Body of pancreas (tissue), 4 donors: ENCODE measurements around the gene TMEM101. TPM values are rescaled to one million over a fixed set of nuclear protein-coding genes. Genes with fewer than 3 reads are reported as not detected.
"Not testable (repeated sequence)": the region's sequence is repeated elsewhere in the genome, so short reads cannot be mapped to it uniquely, and the experiment has no call there.

Experiments used
- ATAC-seq: fragments of 150-250 bp; one replicate; pipeline ENCODE4 v1.9.1; 2016
- DNase-seq, 4 donors: peaks; one replicate each; pipeline ENCODE4 v3.0.0-alpha.2; 2019
- H3K27ac ChIP-seq, 4 donors: fragments of 200-600 bp; sonication (generic); 1 replicate in 3 of 4; 2 replicates in 1 of 4; pipeline versions ENCODE4 v1.5.1 to v1.6.1; 2016 to 2019; ENCODE audit warnings: mild to moderate bottlenecking in 1 of 4, mixed read lengths in 1 of 4, moderate library complexity in 1 of 4
- H3K27me3 ChIP-seq, 2 donors: fragments of 200-600 bp; sonication (generic); one replicate each; pipeline ENCODE4 v1.6.0; 2016; ENCODE audit warnings: mild to moderate bottlenecking in 1 of 2
- H3K36me3 ChIP-seq, 2 donors: fragments of 200-600 bp; sonication (generic); replicated peaks in 1 of 2; 2 replicates each; pipeline ENCODE4 v1.5.1; 2016; ENCODE audit warnings: low read depth in 2 of 2; ENCODE audit not compliant: insufficient read depth in 1 of 2
- H3K4me1 ChIP-seq: fragments of 200-600 bp; sonication (generic); one replicate; pipeline ENCODE4 v1.6.0; 2016
- H3K4me3 ChIP-seq, 2 donors: fragments of 200-600 bp; sonication (generic); 1 replicate in 1 of 2; 2 replicates in 1 of 2; pipeline ENCODE4 v1.5.1; 2016 to 2019
- H3K9me3 ChIP-seq, 3 donors: fragments of 200-600 bp; sonication (generic); 1 replicate in 2 of 3; 2 replicates in 1 of 3; pipeline ENCODE4 v1.5.1; 2016
- POLR2A ChIP-seq, 3 donors: fragments of 450-650 bp; IDR thresholded peaks; one replicate each; pipeline ENCODE4 v1.6.1; 2016; ENCODE audit warnings: antibody characterized with exemption in 3 of 3, mild to moderate bottlenecking in 2 of 3
- WGBS, 2 donors: methylation state at CpG; one replicate each; pipeline ENCODE4 v1.1.5; 2017; 5-methylcytosine and 5-hydroxymethylcytosine counted together
- intact Hi-C: fragments of 100-400 bp; cut with DNase I; formaldehyde crosslinking; loops from one replicate; pipeline ENCODE4 v1.15.1; 2023
- total RNA-seq, 2 donors: library from RNA; depleted of rRNA; stranded (reverse); fragments of >200 nt; gene quantifications; one replicate each; pipeline ENCODE4 v1.1.0, GENCODE V29; 2016
- TF ChIP-seq, protein P1 (sequence below), 7 experiments: fragments of 450-650 bp in 4 of 7; fragments of 200-600 bp in 3 of 7; sonication (generic) in 3 of 7; IDR thresholded peaks; one replicate each; pipeline ENCODE4 v1.5.1; 2016 to 2019; ENCODE audit warnings: antibody characterized with exemption in 7 of 7

Gene TMEM101
- total RNA-seq, 2 donors from 2014 or later = 22.6 to 26.7 TPM

- 46 to 61% methylated on average over 4 of the region's 4 CpGs for WGBS, 2 donors
- Histone ChIP-seq H3K27ac (no peak overlapping the region), H3K4me1 (no peaks in the 10 kb centered on the region), H3K9me3 (no peaks in the 10 kb centered on the region), H3K4me3 (no peak overlapping the region), H3K36me3 (no peaks in the 10 kb centered on the region), H3K27me3 (no peaks in the 10 kb centered on the region)
- no peak for TF ChIP-seq POLR2A (IDR thresholded peaks at IDR 0.05)
- TF ChIP-seq, protein P1, sequence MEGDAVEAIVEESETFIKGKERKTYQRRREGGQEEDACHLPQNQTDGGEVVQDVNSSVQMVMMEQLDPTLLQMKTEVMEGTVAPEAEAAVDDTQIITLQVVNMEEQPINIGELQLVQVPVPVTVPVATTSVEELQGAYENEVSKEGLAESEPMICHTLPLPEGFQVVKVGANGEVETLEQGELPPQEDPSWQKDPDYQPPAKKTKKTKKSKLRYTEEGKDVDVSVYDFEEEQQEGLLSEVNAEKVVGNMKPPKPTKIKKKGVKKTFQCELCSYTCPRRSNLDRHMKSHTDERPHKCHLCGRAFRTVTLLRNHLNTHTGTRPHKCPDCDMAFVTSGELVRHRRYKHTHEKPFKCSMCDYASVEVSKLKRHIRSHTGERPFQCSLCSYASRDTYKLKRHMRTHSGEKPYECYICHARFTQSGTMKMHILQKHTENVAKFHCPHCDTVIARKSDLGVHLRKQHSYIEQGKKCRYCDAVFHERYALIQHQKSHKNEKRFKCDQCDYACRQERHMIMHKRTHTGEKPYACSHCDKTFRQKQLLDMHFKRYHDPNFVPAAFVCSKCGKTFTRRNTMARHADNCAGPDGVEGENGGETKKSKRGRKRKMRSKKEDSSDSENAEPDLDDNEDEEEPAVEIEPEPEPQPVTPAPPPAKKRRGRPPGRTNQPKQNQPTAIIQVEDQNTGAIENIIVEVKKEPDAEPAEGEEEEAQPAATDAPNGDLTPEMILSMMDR (IDR thresholded peaks at IDR 0.05) = no peak
- DNase-seq (no peak), ATAC-seq (no peak)
- intact Hi-C loops = no loop called here
Measured at GRCh38 chr17:43970366-43970765, 44.4 kb downstream of the TMEM101 start.

DNA sequence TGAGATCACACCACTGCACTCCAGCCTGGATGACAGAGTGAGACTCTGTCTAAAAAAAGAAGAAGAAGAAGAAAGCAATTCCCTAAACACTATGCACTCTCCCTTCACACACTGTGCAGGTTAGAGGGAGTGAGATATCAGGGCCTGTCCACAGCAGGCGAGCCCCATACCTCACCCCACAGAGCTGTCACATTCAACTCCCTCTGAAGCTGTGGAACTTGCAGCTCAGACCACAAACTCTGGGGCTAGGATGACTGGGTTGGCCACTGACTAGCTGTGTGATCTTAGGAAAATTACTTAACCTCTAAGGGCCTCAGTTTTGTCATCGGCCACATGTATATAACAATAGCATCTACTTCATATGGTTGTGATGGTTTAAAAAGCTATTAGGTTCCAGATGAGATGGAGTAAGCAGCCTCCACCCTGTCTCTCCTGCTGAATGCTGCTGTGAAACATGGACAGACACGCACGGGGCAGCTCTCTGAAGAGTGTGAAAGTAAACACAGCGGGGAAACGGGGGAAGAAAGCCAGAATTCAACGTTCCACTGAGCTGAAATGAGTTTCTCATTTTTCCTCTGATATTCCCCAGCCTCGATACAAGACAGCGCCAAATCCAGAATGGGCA, 47.4 kb downstream of the TMEM101 start:
- no peak for TF ChIP-seq POLR2A (IDR thresholded peaks at IDR 0.05)
- TF ChIP-seq, protein P1 (IDR thresholded peaks at IDR 0.05) = no peak
- Histone ChIP-seq H3K36me3 (no peaks in the 10 kb centered on the region), H3K4me1 (no peaks in the 10 kb centered on the region), H3K4me3 (no peak overlapping the region), H3K27me3 (no peaks in the 10 kb centered on the region), H3K9me3 (no peaks in the 10 kb centered on the region), H3K27ac (no peak overlapping the region)
- 44 to 48% methylated on average over 9 of the region's 9 CpGs for WGBS, 2 donors
- DNase-seq = no peak
- ATAC-seq = no peak
- intact Hi-C loops = no loop called here

DNA sequence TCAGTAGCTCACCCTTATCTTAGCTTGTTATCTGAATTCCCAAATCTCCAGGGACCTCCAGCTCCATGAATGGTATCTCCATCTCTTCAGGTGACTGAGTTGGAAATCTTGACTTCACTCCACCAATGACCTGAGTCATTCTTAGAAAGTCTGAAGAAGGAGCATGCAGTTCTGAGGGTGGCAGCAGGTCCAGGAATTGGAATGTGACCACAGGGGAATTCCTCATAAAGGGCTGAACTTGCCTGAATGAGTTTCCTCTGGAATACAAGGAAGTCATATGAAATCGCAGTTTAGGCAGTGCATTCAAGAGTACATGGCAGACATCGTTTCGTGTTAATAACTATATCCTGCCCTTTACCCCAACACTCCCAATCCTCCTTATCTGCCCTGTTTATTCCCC, 48.5 kb downstream of the TMEM101 start:
- Histone ChIP-seq H3K9me3 (no peaks in the 10 kb centered on the region), H3K4me1 (no peaks in the 10 kb centered on the region), H3K27me3 (no peaks in the 10 kb centered on the region), H3K4me3 (no peak overlapping the region), H3K27ac (no peak overlapping the region), H3K36me3 (no peaks in the 10 kb centered on the region)
- ATAC-seq (no peak), DNase-seq (no peak)
- TF ChIP-seq, protein P1 (IDR thresholded peaks at IDR 0.05) = no peak
- no peak for TF ChIP-seq POLR2A (IDR thresholded peaks at IDR 0.05)
- WGBS, 2 donors = 54 to 56% methylated on average over 3 of the region's 3 CpGs
- intact Hi-C loops = no loop called here

- intact Hi-C loops = no loop called here
- Histone ChIP-seq H3K4me1 (no peaks in the 10 kb centered on the region), H3K4me3 (no peak overlapping the region), H3K9me3 (no peaks in the 10 kb centered on the region), H3K27ac (no peak overlapping the region), H3K27me3 (no peaks in the 10 kb centered on the region), H3K36me3 (no peaks in the 10 kb centered on the region)
- ATAC-seq = no peak
- 39 to 49% methylated on average over 7 of the region's 7 CpGs for WGBS, 2 donors
- no peak for DNase-seq
- TF ChIP-seq, protein P1 (IDR thresholded peaks at IDR 0.05) = no peak
- TF ChIP-seq POLR2A (IDR thresholded peaks at IDR 0.05) = no peak
Measured at GRCh38 chr17:43962479-43962878, 52.3 kb downstream of the TMEM101 start.

DNA sequence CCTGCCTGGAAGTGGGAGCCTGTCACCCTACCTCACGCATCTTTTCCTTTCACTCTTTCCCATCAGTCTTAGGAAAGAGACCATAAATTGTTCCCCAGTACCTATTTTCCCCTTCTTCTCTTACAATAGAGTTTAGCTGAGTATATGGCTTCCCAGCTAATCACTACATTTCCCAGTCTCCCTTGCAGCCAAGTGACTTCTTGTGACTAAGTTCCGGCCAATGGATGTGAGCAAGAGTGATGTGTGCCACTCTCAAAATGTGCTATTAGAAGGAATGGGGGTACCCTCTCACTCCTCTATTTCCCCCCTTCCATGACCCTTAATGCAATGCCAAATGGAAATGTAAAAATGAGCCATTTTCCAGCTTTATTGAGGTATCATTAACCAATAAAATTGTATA, 52.8 kb downstream of the TMEM101 start:
- Histone ChIP-seq H3K4me1 (no peaks in the 10 kb centered on the region), H3K9me3 (no peaks in the 10 kb centered on the region), H3K27me3 (no peaks in the 10 kb centered on the region), H3K36me3 (no peaks in the 10 kb centered on the region), H3K4me3 (no peak overlapping the region), H3K27ac (no peak overlapping the region)
- DNase-seq (no peak), ATAC-seq (no peak)
- intact Hi-C loops = no loop called here
- TF ChIP-seq POLR2A (IDR thresholded peaks at IDR 0.05) = no peak
- TF ChIP-seq, protein P1 (IDR thresholded peaks at IDR 0.05) = no peak
- WGBS, 2 donors = 75 to 81% methylated on average over 2 of the region's 2 CpGs

- ATAC-seq, H3K27me3 ChIP-seq, DNase-seq, H3K27ac ChIP-seq, intact Hi-C loops, H3K9me3 ChIP-seq, H3K4me1 ChIP-seq, H3K4me3 ChIP-seq, H3K36me3 ChIP-seq: not testable (repeated sequence)
- 89 to 91% methylated on average over 6 of the region's 6 CpGs for WGBS, 2 donors
Measured at GRCh38 chr17:43961292-43961691, 53.5 kb downstream of the TMEM101 start.
